CD4-positive, alpha-beta T cell (primary cell): ENCODE measurements around the gene ZSCAN31. TPM values are rescaled to one million over a fixed set of nuclear protein-coding genes. Genes with fewer than 3 reads are reported as not detected.

ENCODE experiments used
- ATAC-seq: fragments of 200-7000 bp; cut with Tn5 transposase; one replicate; pipeline ENCODE4 v1.10.0; 2022; ENCODE audit warnings: mild to moderate bottlenecking; ENCODE audit not compliant: poor library complexity
- CTCF ChIA-PET: fragments of 350-600 bp; sonication (Branson Sonifier 250); formaldehyde crosslinking; loops from one replicate; lab custom pipeline; 2021; ENCODE audit warnings: antibody characterized with exemption, inconsistent platforms; lab: Charles Lee
- POLR2A ChIA-PET: fragments of 350-600 bp; sonication (Branson Sonifier 250); formaldehyde crosslinking; loops from one replicate; lab custom pipeline; 2021; ENCODE audit warnings: antibody characterized with exemption, inconsistent platforms; lab: Charles Lee
- DNase-seq, 14 experiments: peaks; one replicate each; pipeline ENCODE4 v3.0.0-alpha.2; 2013 to 2020; ENCODE audit warnings: mixed read lengths in 2 of 14
- H3K27ac ChIP-seq, 2 donors: one replicate each; pipeline versions ENCODE4 v1.5.1 to v1.7.0; 2013; ENCODE audit warnings: low read length in 2 of 2, low read depth in 1 of 2, mild to moderate bottlenecking in 1 of 2
- H3K27me3 ChIP-seq, 2 experiments: 1 replicate in 1 of 2; 2 replicates in 1 of 2; pipeline versions ENCODE4 v1.6.1 to v1.7.0; 2013; ENCODE audit warnings: low read length in 2 of 2, control low read depth in 1 of 2, mild to moderate bottlenecking in 1 of 2, moderate library complexity in 1 of 2; ENCODE audit not compliant: insufficient read depth in 2 of 2, control insufficient read depth in 1 of 2
- H3K36me3 ChIP-seq: one replicate; pipeline ENCODE4 v1.6.1; 2013; ENCODE audit warnings: low read length, control low read depth; ENCODE audit not compliant: insufficient read depth
- H3K4me1 ChIP-seq: one replicate; pipeline ENCODE4 v1.6.1; 2013; ENCODE audit warnings: low read length, control low read depth; ENCODE audit not compliant: insufficient read depth
- H3K4me3 ChIP-seq: one replicate; pipeline ENCODE4 v1.5.1; 2013; ENCODE audit warnings: mild to moderate bottlenecking, low read length, moderate library complexity
- H3K9me3 ChIP-seq, 2 experiments: 1 replicate in 1 of 2; 2 replicates in 1 of 2; pipeline versions ENCODE4 v1.6.1 to v1.7.0; 2013; ENCODE audit warnings: low read length in 2 of 2, mild to moderate bottlenecking in 2 of 2, control low read depth in 1 of 2, moderate library complexity in 1 of 2; ENCODE audit not compliant: control insufficient read depth in 1 of 2, insufficient read depth in 1 of 2
- H3K27ac Mint-ChIP-seq: one replicate; pipeline ENCODE4 v1.8.0; 2020; ENCODE audit warnings: mixed read lengths
- H3K27me3 Mint-ChIP-seq: one replicate; pipeline ENCODE4 v1.8.0; 2021; ENCODE audit warnings: mixed read lengths
- H3K36me3 Mint-ChIP-seq: one replicate; pipeline ENCODE4 v1.8.0; 2021; ENCODE audit warnings: low read depth, mixed read lengths
- H3K4me1 Mint-ChIP-seq: one replicate; pipeline ENCODE4 v1.8.0; 2021; ENCODE audit warnings: low read depth, mixed read lengths
- H3K4me3 Mint-ChIP-seq: one replicate; pipeline ENCODE4 v1.8.0; 2020; ENCODE audit warnings: mild to moderate bottlenecking, mixed read lengths
- H3K9me3 Mint-ChIP-seq: one replicate; pipeline ENCODE4 v1.8.0; 2020; ENCODE audit warnings: mixed read lengths
- intact Hi-C, 2 experiments: fragments of 100-400 bp; cut with DNase I in 1 of 2; cut with micrococcal nuclease in 1 of 2; formaldehyde crosslinking; loops; one replicate each; pipeline versions ENCODE4 v1.15.1 to v1.9.0; 2023 to 2025; cut with DNase I, micrococcal nuclease
- total RNA-seq, 174 experiments: library from RNA in 2 of 174; stranded (reverse) in 2 of 174; gene quantifications; one replicate each; pipeline ENCODE4 v1.2.3 and lab custom pipeline; 2021 to 2026
- TF ChIP-seq, protein P1 (sequence below): fragments of 200-600 bp; IDR thresholded peaks from one replicate; pipeline ENCODE4 v1.8.0; 2022; ENCODE audit warnings: antibody characterized with exemption, mild to moderate bottlenecking

The ZSCAN31 gene
- total RNA-seq, 2 experiments from 2014 or later, result 0.88 to 1.1 TPM

DNA sequence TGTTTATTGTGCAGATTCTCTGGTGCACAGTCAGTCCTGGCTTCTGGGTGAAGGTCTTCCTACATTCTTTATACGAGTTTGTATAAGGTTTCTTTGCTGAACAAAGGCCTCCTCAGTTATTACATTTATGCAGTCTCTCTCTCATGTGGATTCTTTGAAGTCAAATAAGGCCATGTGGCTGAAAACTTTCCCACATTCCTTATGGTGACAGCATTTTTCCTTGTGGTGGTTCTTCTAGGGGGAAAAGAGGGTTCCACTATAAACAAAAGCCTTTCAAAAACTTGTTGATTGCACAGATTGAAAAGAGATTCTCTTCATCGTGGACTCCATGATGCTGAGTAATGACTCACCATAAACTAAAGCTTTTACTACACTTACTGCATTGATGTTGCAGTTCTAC lies 44.4 kb upstream of the ZSCAN31 start:
- peaks cover 6% of the 10 kb centered on the region for H3K4me1 ChIP-seq

DNA sequence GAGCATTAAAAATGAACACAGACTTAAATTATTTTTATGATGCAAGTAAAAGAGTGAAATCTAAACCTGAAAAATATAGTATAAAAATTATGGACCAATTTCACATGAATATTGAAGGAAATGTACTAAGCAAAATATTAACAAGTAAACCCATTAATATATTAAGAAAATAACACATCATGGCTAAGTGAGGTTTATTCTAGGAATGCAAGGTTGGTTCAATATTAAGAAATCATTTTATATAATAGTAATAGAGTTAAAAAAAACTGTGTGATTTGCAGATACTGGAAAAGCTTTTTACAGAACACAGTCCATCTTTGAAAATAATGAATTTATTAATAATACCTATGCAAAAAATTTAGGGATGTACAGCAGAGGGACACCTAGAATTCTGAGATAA lies 42.7 kb upstream of the ZSCAN31 start:
- ChIA-PET POLR2A (no interaction called here), CTCF (no interaction called here)
- no peak overlapping the region for H3K27ac Mint-ChIP-seq

More for the DNA sequence above, 44.4 kb upstream of the ZSCAN31 start:
- DNase-seq, result no peak
- peaks cover 4% of the 10 kb centered on the region for H3K9me3 Mint-ChIP-seq
- ATAC-seq, result no peak
- intact Hi-C loops, result no loop called here
- H3K36me3 Mint-ChIP-seq, result peaks cover 72% of the 10 kb centered on the region
- Histone ChIP-seq H3K27me3 (no peaks in the 10 kb centered on the region), H3K9me3 (peaks cover 0 to 9% of the 10 kb centered on the region in 2 experiments), H3K36me3 (peaks cover 26% of the 10 kb centered on the region), H3K27ac (no peak overlapping the region), H3K4me3 (no peak overlapping the region)
- ChIA-PET POLR2A (no interaction called here), CTCF (interaction anchor here (1.9 kb wide), 1 partner anchor 24 kb away, joined by 4 read pairs; no protein-coding TSS in a partner anchor)
- H3K27ac Mint-ChIP-seq, result no peak overlapping the region
- no peak overlapping the region for H3K4me3 Mint-ChIP-seq
- TF ChIP-seq, protein P1, sequence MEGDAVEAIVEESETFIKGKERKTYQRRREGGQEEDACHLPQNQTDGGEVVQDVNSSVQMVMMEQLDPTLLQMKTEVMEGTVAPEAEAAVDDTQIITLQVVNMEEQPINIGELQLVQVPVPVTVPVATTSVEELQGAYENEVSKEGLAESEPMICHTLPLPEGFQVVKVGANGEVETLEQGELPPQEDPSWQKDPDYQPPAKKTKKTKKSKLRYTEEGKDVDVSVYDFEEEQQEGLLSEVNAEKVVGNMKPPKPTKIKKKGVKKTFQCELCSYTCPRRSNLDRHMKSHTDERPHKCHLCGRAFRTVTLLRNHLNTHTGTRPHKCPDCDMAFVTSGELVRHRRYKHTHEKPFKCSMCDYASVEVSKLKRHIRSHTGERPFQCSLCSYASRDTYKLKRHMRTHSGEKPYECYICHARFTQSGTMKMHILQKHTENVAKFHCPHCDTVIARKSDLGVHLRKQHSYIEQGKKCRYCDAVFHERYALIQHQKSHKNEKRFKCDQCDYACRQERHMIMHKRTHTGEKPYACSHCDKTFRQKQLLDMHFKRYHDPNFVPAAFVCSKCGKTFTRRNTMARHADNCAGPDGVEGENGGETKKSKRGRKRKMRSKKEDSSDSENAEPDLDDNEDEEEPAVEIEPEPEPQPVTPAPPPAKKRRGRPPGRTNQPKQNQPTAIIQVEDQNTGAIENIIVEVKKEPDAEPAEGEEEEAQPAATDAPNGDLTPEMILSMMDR, result no peak
- H3K4me1 Mint-ChIP-seq, result peaks cover 13% of the 10 kb centered on the region
- H3K27me3 Mint-ChIP-seq, result no peaks in the 10 kb centered on the region

DNA sequence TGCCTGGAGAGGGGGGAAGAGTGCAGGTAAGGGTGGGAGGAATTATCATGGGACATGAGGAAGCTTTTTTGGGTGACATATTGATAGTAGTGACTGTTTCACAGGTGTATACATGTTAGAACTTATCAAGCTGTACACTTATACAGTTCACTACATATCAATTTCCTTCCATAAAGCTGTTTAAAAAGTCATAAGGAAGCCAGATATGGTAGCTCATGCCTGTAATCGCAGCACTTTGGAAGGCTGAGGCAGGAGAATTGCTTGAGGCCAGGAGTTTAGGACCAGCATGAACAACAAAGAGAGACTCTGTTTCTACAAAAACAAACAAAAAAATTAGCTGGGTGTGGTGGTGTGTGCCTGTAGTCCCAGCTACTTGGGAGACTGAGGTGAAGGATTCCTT lies 41.9 kb upstream of the ZSCAN31 start:
- ATAC-seq (no peak), DNase-seq (no peak)
- Histone ChIP-seq H3K9me3 (peaks cover 0 to 5% of the 10 kb centered on the region in 2 experiments), H3K27ac (no peak overlapping the region), H3K27me3 (no peaks in the 10 kb centered on the region), H3K4me3 (no peak overlapping the region), H3K4me1 (no peaks in the 10 kb centered on the region), H3K36me3 (peaks cover 26% of the 10 kb centered on the region)
- no peak overlapping the region for H3K4me3 Mint-ChIP-seq
- H3K27me3 Mint-ChIP-seq, result no peaks in the 10 kb centered on the region
- H3K27ac Mint-ChIP-seq, result no peak overlapping the region
- TF ChIP-seq, protein P1, result no peak
- intact Hi-C loops, result no loop called here
- CTCF ChIA-PET, result no interaction called here
- peaks cover 50% of the 10 kb centered on the region for H3K36me3 Mint-ChIP-seq
- POLR2A ChIA-PET, result no interaction called here
- H3K4me1 Mint-ChIP-seq, result peaks cover 2% of the 10 kb centered on the region
- H3K9me3 Mint-ChIP-seq, result peaks cover 4% of the 10 kb centered on the region

More for the DNA sequence above, 42.7 kb upstream of the ZSCAN31 start:
- no peak overlapping the region for H3K4me3 Mint-ChIP-seq
- no peaks in the 10 kb centered on the region for H3K27me3 Mint-ChIP-seq
- peaks cover 4% of the 10 kb centered on the region for H3K9me3 Mint-ChIP-seq
- Histone ChIP-seq H3K4me3 (no peak overlapping the region), H3K4me1 (peaks cover 6% of the 10 kb centered on the region), H3K27ac (no peak overlapping the region), H3K36me3 (peaks cover 26% of the 10 kb centered on the region), H3K9me3 (peaks cover 0 to 9% of the 10 kb centered on the region in 2 experiments), H3K27me3 (no peaks in the 10 kb centered on the region)
- peaks cover 58% of the 10 kb centered on the region for H3K36me3 Mint-ChIP-seq
- H3K4me1 Mint-ChIP-seq, result peaks cover 9% of the 10 kb centered on the region
- DNase-seq (no peak), ATAC-seq (no peak)
- intact Hi-C loops, result no loop called here
- TF ChIP-seq, protein P1, result no peak
